Body of pancreas (tissue), 4 donors: ENCODE measurements around the gene MIF4GD.

ENCODE experiments used
- CTCF ChIP-seq, 7 experiments: fragments of 450-650 bp in 4 of 7; fragments of 200-600 bp in 3 of 7; sonication (generic) in 3 of 7; IDR thresholded peaks; one replicate each; pipeline ENCODE4 v1.5.1; 2016 to 2019; ENCODE audit warnings: antibody characterized with exemption in 7 of 7
- POLR2A ChIP-seq, 3 donors: fragments of 450-650 bp; IDR thresholded peaks; one replicate each; pipeline ENCODE4 v1.6.1; 2016; ENCODE audit warnings: antibody characterized with exemption in 3 of 3, mild to moderate bottlenecking in 2 of 3

- peak; percentile 65 to 76 (median 71) for TF ChIP-seq CTCF (IDR thresholded peaks at IDR 0.05)
- TF ChIP-seq POLR2A (IDR thresholded peaks at IDR 0.05): no peak
Measured at GRCh38 chr17:75238684-75239191, 32.3 kb downstream of the MIF4GD start.
